ENCODE measurements around the gene SEC22C. TPM values are rescaled to one million over a fixed set of nuclear protein-coding genes. Genes with fewer than 3 reads are reported as not detected.

Gene SEC22C
- total RNA-seq, 1 donor from 2014 or later, result 48.6 TPM

- H4K20me1 ChIP-seq (ENCODE audit: low read depth), result no peaks in the 10 kb centered on the region
- no peak overlapping the region for H2AFZ ChIP-seq (replicated peaks)
- no peak for TF ChIP-seq EZH2phosphoT487 (IDR thresholded peaks at IDR 0.05)
- no peak for TF ChIP-seq EZH2 (IDR thresholded peaks at IDR 0.05)
- TF ChIP-seq CTCF (IDR thresholded peaks at IDR 0.05), result no peak
- H3K4me3 ChIP-seq, result no peak overlapping the region
- no peak overlapping the region for H3K4me2 ChIP-seq
- H3K9ac ChIP-seq, result no peak overlapping the region
- no peak overlapping the region for H3K27ac ChIP-seq
- no peaks in the 10 kb centered on the region for H3K79me2 ChIP-seq (ENCODE audit: low read depth)
- no peaks in the 10 kb centered on the region for H3F3A ChIP-seq (ENCODE audit: low read depth)
- no peaks in the 10 kb centered on the region for H3K36me3 ChIP-seq
- H3K9me3 ChIP-seq (ENCODE audit: low read depth), result no peaks in the 10 kb centered on the region
- DNase-seq (ENCODE audit: low spot score), result no peak
- no peaks in the 10 kb centered on the region for H3K4me1 ChIP-seq
- no peak overlapping the region for H3K27ac Mint-ChIP-seq
- H3K27me3 Mint-ChIP-seq (ENCODE audit: insufficient read depth, low read depth), result peaks cover 11% of the 10 kb centered on the region
- no peaks in the 10 kb centered on the region for H3K4me1 Mint-ChIP-seq
- H3K36me3 Mint-ChIP-seq, result no peaks in the 10 kb centered on the region
- no peaks in the 10 kb centered on the region for H3K27me3 ChIP-seq
- no peaks in the 10 kb centered on the region for H3K9me3 Mint-ChIP-seq
- H3K4me3 Mint-ChIP-seq, result no peak overlapping the region
These were observed 64.7 kb downstream of the SEC22C start for GRCh38 chr3:42517117-42517516.

GRCh38 chr3:42516443-42516842 is 65.3 kb downstream of the SEC22C start:
- no peaks in the 10 kb centered on the region for H3K4me1 ChIP-seq
- TF ChIP-seq EZH2phosphoT487 (IDR thresholded peaks at IDR 0.05), result no peak
- TF ChIP-seq CTCF (IDR thresholded peaks at IDR 0.05), result no peak
- TF ChIP-seq EZH2 (IDR thresholded peaks at IDR 0.05), result no peak
- no peak overlapping the region for H3K4me3 ChIP-seq
- Mint-ChIP-seq H3K9me3 (no peaks in the 10 kb centered on the region), H3K27ac (no peak overlapping the region), H3K4me3 (no peak overlapping the region), H3K36me3 (no peaks in the 10 kb centered on the region), H3K4me1 (no peaks in the 10 kb centered on the region), H3K27me3 (ENCODE audit: insufficient read depth, low read depth) (peaks cover 11% of the 10 kb centered on the region)
- no peaks in the 10 kb centered on the region for H4K20me1 ChIP-seq (ENCODE audit: low read depth)
- H3K9me3 ChIP-seq (ENCODE audit: low read depth), result no peaks in the 10 kb centered on the region
- no peak overlapping the region for H3K27ac ChIP-seq
- no peaks in the 10 kb centered on the region for H3K27me3 ChIP-seq
- no peak overlapping the region for H2AFZ ChIP-seq (replicated peaks)
- H3F3A ChIP-seq (ENCODE audit: low read depth), result no peaks in the 10 kb centered on the region
- H3K36me3 ChIP-seq, result no peaks in the 10 kb centered on the region
- no peak overlapping the region for H3K9ac ChIP-seq
- H3K79me2 ChIP-seq (ENCODE audit: low read depth), result no peaks in the 10 kb centered on the region
- no peak overlapping the region for H3K4me2 ChIP-seq
- no peak for DNase-seq (ENCODE audit: low spot score)

- H3K9me3 Mint-ChIP-seq, result no peaks in the 10 kb centered on the region
- Histone ChIP-seq H3K27ac (no peak overlapping the region), H3K27me3 (no peaks in the 10 kb centered on the region), H3K36me3 (no peaks in the 10 kb centered on the region), H3K4me1 (no peaks in the 10 kb centered on the region), H4K20me1 (ENCODE audit: low read depth) (no peaks in the 10 kb centered on the region), H3K9ac (no peak overlapping the region), H3K4me3 (no peak overlapping the region), H3F3A (ENCODE audit: low read depth) (no peaks in the 10 kb centered on the region), H2AFZ (replicated peaks) (no peak overlapping the region), H3K4me2 (no peak overlapping the region), H3K79me2 (ENCODE audit: low read depth) (no peaks in the 10 kb centered on the region), H3K9me3 (ENCODE audit: low read depth) (no peaks in the 10 kb centered on the region)
- H3K27ac Mint-ChIP-seq, result no peak overlapping the region
- TF ChIP-seq EZH2 (IDR thresholded peaks at IDR 0.05) (no peak), CTCF (IDR thresholded peaks at IDR 0.05) (no peak), EZH2phosphoT487 (IDR thresholded peaks at IDR 0.05) (no peak)
- H3K4me1 Mint-ChIP-seq, result no peaks in the 10 kb centered on the region
- peaks cover 11% of the 10 kb centered on the region for H3K27me3 Mint-ChIP-seq (ENCODE audit: insufficient read depth, low read depth)
- no peak for DNase-seq (ENCODE audit: low spot score)
- no peak overlapping the region for H3K4me3 Mint-ChIP-seq
- H3K36me3 Mint-ChIP-seq, result no peaks in the 10 kb centered on the region
These were observed 65.8 kb downstream of the SEC22C start for GRCh38 chr3:42515976-42516375.

Measured in neural progenitor cell (in vitro differentiated cells).